HEK293 (cell line): ENCODE data around the gene CDNF.

Source experiments
- CTCF ChIA-PET: fragments of 350-600 bp; formaldehyde crosslinking; extraction: SDS; loops from one replicate; lab custom pipeline; 2021; ENCODE audit warnings: antibody characterized with exemption; lab: Yijun Ruan, JAX
- POLR2A ChIA-PET: fragments of 300-600 bp; formaldehyde crosslinking; extraction: SDS; loops from one replicate; lab custom pipeline; 2020; ENCODE audit warnings: antibody characterized with exemption, inconsistent platforms; lab: Yijun Ruan, JAX
- H3K27ac ChIP-seq: fragments of 200-500 bp; sonication (Bioruptor generic); 2 replicates; pipeline ENCODE4 v1.5.1; 2014; ENCODE audit warnings: low read depth, low read length, control low read depth, inconsistent platforms; ENCODE audit errors: extremely low read depth
- H3K36me3 ChIP-seq, 2 experiments: fragments of 200-500 bp in 1 of 2; sonication (Bioruptor generic) in 1 of 2; 1 replicate in 1 of 2; 2 replicates in 1 of 2; pipeline ENCODE4 v1.5.1; 2014 to 2017; ENCODE audit warnings: inconsistent platforms in 2 of 2, low read length in 2 of 2; ENCODE audit not compliant: control insufficient read depth in 2 of 2, insufficient read depth in 1 of 2
- H3K4me1 ChIP-seq: fragments of 200-500 bp; sonication (Bioruptor generic); 2 replicates; pipeline ENCODE4 v1.5.1; 2014; ENCODE audit warnings: mild to moderate bottlenecking, low read length, inconsistent platforms; ENCODE audit not compliant: control insufficient read depth, insufficient read depth
- H3K4me3 ChIP-seq: 2 replicates; pipeline ENCODE4 v1.5.1; 2011; ENCODE audit warnings: low read depth, mild to moderate bottlenecking, control low read depth, low read length, moderate library complexity
- H3K9me3 ChIP-seq: fragments of 200-500 bp; sonication (Bioruptor generic); 2 replicates; pipeline ENCODE4 v1.5.1; 2014; ENCODE audit warnings: low read depth, low read length, inconsistent platforms; ENCODE audit not compliant: control insufficient read depth, insufficient read depth
- BCL11B ChIP-seq: fragments of 450-650 bp; formaldehyde crosslinking; IDR thresholded peaks from 2 replicates; pipeline ENCODE4 v1.5.1; 2016; ENCODE audit warnings: low read depth, missing biosample characterization, missing genetic modification characterization
- GLI2 ChIP-seq: fragments of 450-650 bp; formaldehyde crosslinking; IDR thresholded peaks from 2 replicates; pipeline ENCODE4; 2017; ENCODE audit warnings: missing biosample characterization, missing genetic modification characterization, low read depth, borderline replicate concordance
- GLI4 ChIP-seq: fragments of 450-650 bp; formaldehyde crosslinking; IDR thresholded peaks from 2 replicates; pipeline ENCODE4 v1.5.1; 2016; ENCODE audit warnings: missing biosample characterization, missing genetic modification characterization
- GLIS1 ChIP-seq: fragments of 450-650 bp; formaldehyde crosslinking; IDR thresholded peaks from 2 replicates; pipeline ENCODE4 v1.5.1; 2016; ENCODE audit warnings: missing biosample characterization, missing genetic modification characterization
- KLF8 ChIP-seq: fragments of 450-650 bp; formaldehyde crosslinking; IDR thresholded peaks from 2 replicates; pipeline ENCODE4 v1.5.1; 2016; ENCODE audit warnings: missing biosample characterization, missing genetic modification characterization
- OVOL3 ChIP-seq: fragments of 450-650 bp; formaldehyde crosslinking; IDR thresholded peaks from 2 replicates; pipeline ENCODE4 v1.5.1; 2016; ENCODE audit warnings: missing biosample characterization, missing genetic modification characterization
- SCRT2 ChIP-seq: fragments of 450-650 bp; formaldehyde crosslinking; IDR thresholded peaks from 2 replicates; pipeline ENCODE4 v1.5.1; 2016; ENCODE audit warnings: missing biosample characterization, missing genetic modification characterization
- SP2 ChIP-seq: fragments of 450-650 bp; formaldehyde crosslinking; IDR thresholded peaks from 2 replicates; pipeline ENCODE4 v1.5.1; 2016; ENCODE audit warnings: missing biosample characterization, missing genetic modification characterization
- TCF7L2 ChIP-seq: IDR thresholded peaks from 2 replicates; pipeline ENCODE4 v1.6.1; 2011; ENCODE audit warnings: low read depth, mild to moderate bottlenecking, inconsistent platforms, low read length, moderate library complexity, borderline replicate concordance
- TRIM28 ChIP-seq: IDR thresholded peaks from 2 replicates; pipeline ENCODE4 v1.6.1; 2011; ENCODE audit warnings: low read length, control low read depth, borderline replicate concordance
- ZBTB48 ChIP-seq: fragments of 450-650 bp; formaldehyde crosslinking; IDR thresholded peaks from 2 replicates; pipeline ENCODE4 v1.5.1; 2016; ENCODE audit warnings: missing biosample characterization, missing genetic modification characterization
- ZNF132 ChIP-seq: fragments of 450-650 bp; formaldehyde crosslinking; IDR thresholded peaks from 2 replicates; pipeline ENCODE4 v1.5.1; 2017; ENCODE audit warnings: missing biosample characterization, missing genetic modification characterization, borderline replicate concordance
- ZNF155 ChIP-seq: fragments of 450-650 bp; formaldehyde crosslinking; IDR thresholded peaks from 2 replicates; pipeline ENCODE4 v1.5.1; 2016; ENCODE audit warnings: missing biosample characterization, missing genetic modification characterization
- ZNF211 ChIP-seq: fragments of 450-650 bp; formaldehyde crosslinking; IDR thresholded peaks from 2 replicates; pipeline ENCODE4 v1.5.1; 2016; ENCODE audit warnings: low read depth, missing biosample characterization, missing genetic modification characterization
- ZNF248 ChIP-seq: fragments of 450-650 bp; formaldehyde crosslinking; IDR thresholded peaks from 2 replicates; pipeline ENCODE4 v1.5.1; 2017; ENCODE audit warnings: missing biosample characterization, missing genetic modification characterization
- ZNF354C ChIP-seq: fragments of 450-650 bp; formaldehyde crosslinking; IDR thresholded peaks from 2 replicates; pipeline ENCODE4 v1.5.1; 2016; ENCODE audit warnings: missing biosample characterization, missing genetic modification characterization, low read depth, borderline replicate concordance
- ZNF416 ChIP-seq: fragments of 450-650 bp; formaldehyde crosslinking; IDR thresholded peaks from 2 replicates; pipeline ENCODE4 v1.5.1; 2016; ENCODE audit warnings: missing biosample characterization, missing genetic modification characterization
- ZNF549 ChIP-seq: fragments of 450-650 bp; IDR thresholded peaks from 2 replicates; pipeline ENCODE4 v1.5.1; 2018; ENCODE audit warnings: missing biosample characterization, missing genetic modification characterization, mild to moderate bottlenecking, inconsistent platforms, moderate library complexity
- ZNF701 ChIP-seq: fragments of 450-650 bp; formaldehyde crosslinking; IDR thresholded peaks from 2 replicates; pipeline ENCODE4 v1.5.1; 2016; ENCODE audit warnings: missing biosample characterization, missing genetic modification characterization
- TF ChIP-seq, protein P1 (sequence below): fragments of 450-650 bp; formaldehyde crosslinking; IDR thresholded peaks from 2 replicates; pipeline ENCODE4 v1.5.1; 2016; ENCODE audit warnings: missing biosample characterization, missing genetic modification characterization
- TF ChIP-seq, protein P2 (sequence below): fragments of 450-650 bp; formaldehyde crosslinking; IDR thresholded peaks from 2 replicates; pipeline ENCODE4 v1.5.1; 2016; ENCODE audit warnings: missing biosample characterization, missing genetic modification characterization
- TF ChIP-seq, protein P3 (sequence below): fragments of 450-650 bp; formaldehyde crosslinking; IDR thresholded peaks from 2 replicates; pipeline ENCODE4 v1.5.1; 2016; ENCODE audit warnings: missing biosample characterization, missing genetic modification characterization
- TF ChIP-seq, protein P4 (sequence below): fragments of 450-650 bp; formaldehyde crosslinking; IDR thresholded peaks from 2 replicates; pipeline ENCODE4 v1.5.1; 2016; ENCODE audit warnings: missing biosample characterization, missing genetic modification characterization, low read depth

The CDNF gene

DNA sequence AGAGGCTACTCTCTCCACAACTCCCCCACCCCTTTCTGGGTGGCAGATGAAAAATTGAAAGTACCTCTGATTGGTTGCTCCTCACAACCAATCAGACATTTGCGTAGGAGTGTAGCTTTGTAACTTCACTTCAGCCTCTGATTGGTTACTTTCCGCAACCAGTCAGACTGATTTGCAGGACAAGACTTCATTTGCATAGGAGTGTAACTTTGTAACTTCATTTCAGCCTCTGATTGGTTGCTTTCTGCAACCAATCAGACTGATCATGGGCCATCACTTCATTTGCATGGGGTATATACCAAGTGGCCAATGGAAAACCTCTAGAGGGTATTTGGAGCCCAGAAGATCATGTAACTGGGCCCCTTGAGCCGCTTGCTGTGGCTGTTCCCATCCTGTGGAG, 25.6 kb downstream of the CDNF start:
- Histone ChIP-seq H3K4me1 (no peaks in the 10 kb centered on the region), H3K27ac (no peak overlapping the region), H3K9me3 (no peaks in the 10 kb centered on the region), H3K4me3 (no peak overlapping the region), H3K36me3 (no peaks in the 10 kb centered on the region)
- CTCF ChIA-PET, result no interaction called here
- TF ChIP-seq GLI4 (tag by site-specific recombination), result no peak
- no peak for TF ChIP-seq TRIM28
- TF ChIP-seq, protein P1, sequence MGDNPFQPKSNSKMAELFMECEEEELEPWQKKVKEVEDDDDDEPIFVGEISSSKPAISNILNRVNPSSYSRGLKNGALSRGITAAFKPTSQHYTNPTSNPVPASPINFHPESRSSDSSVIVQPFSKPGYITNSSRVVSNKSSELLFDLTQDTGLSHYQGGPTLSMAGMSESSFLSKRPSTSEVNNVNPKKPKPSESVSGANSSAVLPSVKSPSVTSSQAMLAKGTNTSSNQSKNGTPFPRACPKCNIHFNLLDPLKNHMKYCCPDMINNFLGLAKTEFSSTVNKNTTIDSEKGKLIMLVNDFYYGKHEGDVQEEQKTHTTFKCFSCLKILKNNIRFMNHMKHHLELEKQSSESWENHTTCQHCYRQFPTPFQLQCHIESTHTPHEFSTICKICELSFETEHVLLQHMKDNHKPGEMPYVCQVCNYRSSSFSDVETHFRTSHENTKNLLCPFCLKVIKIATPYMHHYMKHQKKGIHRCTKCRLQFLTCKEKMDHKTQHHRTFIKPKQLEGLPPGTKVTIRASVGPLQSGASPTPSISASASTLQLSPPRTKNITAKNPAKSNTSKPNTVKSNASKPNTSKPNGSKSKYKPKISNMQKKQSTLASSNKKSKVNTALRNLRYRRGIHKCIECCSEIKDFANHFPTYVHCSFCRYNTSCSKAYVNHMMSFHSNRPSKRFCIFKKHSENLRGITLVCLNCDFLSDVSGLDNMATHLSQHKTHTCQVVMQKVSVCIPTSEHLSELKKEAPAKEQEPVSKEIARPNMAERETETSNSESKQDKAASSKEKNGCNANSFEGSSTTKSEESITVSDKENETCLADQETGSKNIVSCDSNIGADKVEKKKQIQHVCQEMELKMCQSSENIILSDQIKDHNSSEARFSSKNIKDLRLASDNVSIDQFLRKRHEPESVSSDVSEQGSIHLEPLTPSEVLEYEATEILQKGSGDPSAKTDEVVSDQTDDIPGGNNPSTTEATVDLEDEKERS, result no peak
- TF ChIP-seq, protein P2, sequence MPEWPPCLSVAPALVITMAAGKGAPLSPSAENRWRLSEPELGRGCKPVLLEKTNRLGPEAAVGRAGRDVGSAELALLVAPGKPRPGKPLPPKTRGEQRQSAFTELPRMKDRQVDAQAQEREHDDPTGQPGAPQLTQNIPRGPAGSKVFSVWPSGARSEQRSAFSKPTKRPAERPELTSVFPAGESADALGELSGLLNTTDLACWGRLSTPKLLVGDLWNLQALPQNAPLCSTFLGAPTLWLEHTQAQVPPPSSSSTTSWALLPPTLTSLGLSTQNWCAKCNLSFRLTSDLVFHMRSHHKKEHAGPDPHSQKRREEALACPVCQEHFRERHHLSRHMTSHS, result no peak
- TF ChIP-seq SP2 (tag by site-specific recombination), result peak; percentile 42
- POLR2A ChIA-PET, result interaction anchor here (1.6 kb wide), 1 partner anchor 26 kb away, joined by 4 read pairs; the partner anchor contains the start of genes CDNF, HSPA14 and MSANTD7

DNA sequence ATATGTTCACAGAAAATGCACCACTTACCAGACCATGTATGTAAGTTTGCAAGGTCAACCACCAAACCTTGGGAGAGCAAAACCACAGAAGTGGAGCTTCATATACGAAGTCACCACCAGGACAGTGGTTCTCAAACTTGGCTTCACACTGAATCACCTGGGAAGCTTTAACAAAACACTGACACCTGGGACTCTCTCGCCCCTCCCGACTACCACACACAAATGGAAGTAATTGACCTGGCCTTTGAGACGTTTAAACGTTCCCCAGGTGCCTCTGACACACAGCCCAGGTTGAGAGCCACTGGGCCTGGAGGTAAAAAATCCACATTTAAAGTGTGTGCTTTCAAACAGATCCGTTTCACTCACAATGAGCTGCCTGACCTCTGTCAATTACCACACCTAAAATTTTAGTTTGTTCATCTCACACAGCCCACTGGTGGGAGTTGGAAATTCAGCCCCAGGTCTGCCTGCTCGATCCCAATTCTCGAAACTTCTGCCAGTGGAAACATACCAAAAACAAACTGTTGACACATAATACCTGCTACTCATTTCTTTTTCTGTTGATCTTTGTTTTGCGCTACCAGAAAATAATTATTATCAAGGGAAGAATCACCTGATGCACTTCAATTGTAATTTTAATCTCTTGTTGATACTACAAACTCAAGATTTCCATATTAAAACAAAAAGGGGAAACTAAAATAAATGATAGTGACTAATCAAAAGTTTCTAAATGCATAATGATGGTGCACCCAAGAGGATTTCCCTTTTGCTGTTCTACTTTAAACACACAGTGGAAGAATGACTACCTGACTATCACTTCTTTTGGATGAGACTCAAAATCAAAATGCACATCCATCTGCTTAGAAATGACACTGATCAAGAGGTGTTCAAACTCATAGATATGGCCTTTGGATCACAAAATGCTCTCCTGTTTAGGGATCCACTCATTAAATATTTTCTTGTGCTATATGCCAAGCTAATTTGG, 26.6 kb downstream of the CDNF start:
- Histone ChIP-seq H3K36me3 (no peaks in the 10 kb centered on the region), H3K4me3 (no peak overlapping the region), H3K4me1 (no peaks in the 10 kb centered on the region), H3K27ac (no peak overlapping the region), H3K9me3 (no peaks in the 10 kb centered on the region)
- no peak for TF ChIP-seq ZBTB48 (tag by site-specific recombination)
- TF ChIP-seq GLI2 (tag by site-specific recombination), result no peak
- TF ChIP-seq, protein P3, sequence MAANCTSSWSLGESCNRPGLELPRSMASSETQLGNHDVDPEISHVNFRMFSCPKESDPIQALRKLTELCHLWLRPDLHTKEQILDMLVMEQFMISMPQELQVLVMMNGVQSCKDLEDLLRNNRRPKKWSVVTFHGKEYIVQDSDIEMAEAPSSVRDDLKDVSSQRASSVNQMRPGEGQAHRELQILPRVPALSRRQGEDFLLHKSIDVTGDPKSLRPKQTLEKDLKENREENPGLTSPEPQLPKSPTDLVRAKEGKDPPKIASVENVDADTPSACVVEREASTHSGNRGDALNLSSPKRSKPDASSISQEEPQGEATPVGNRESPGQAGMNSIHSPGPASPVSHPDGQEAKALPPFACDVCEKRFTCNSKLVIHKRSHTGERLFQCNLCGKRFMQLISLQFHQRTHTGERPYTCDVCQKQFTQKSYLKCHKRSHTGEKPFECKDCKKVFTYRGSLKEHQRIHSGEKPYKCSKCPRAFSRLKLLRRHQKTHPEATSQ (tag by site-specific recombination), result no peak
- no peak for TF ChIP-seq ZNF549 (tag by site-specific recombination)
- no peak for TF ChIP-seq ZNF248 (tag by site-specific recombination)
- TF ChIP-seq, protein P1, result no peak
- no peak for TF ChIP-seq ZNF701 (tag by site-specific recombination)
- TF ChIP-seq GLIS1, result no peak
- TF ChIP-seq, protein P4, sequence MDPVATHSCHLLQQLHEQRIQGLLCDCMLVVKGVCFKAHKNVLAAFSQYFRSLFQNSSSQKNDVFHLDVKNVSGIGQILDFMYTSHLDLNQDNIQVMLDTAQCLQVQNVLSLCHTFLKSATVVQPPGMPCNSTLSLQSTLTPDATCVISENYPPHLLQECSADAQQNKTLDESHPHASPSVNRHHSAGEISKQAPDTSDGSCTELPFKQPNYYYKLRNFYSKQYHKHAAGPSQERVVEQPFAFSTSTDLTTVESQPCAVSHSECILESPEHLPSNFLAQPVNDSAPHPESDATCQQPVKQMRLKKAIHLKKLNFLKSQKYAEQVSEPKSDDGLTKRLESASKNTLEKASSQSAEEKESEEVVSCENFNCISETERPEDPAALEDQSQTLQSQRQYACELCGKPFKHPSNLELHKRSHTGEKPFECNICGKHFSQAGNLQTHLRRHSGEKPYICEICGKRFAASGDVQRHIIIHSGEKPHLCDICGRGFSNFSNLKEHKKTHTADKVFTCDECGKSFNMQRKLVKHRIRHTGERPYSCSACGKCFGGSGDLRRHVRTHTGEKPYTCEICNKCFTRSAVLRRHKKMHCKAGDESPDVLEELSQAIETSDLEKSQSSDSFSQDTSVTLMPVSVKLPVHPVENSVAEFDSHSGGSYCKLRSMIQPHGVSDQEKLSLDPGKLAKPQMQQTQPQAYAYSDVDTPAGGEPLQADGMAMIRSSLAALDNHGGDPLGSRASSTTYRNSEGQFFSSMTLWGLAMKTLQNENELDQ (tag by site-specific recombination), result no peak
- no peak for TF ChIP-seq KLF8 (tag by site-specific recombination)
- TF ChIP-seq ZNF155, result no peak
- TF ChIP-seq ZNF132, result no peak
- TF ChIP-seq OVOL3, result no peak
- TF ChIP-seq ZNF416 (tag by site-specific recombination), result no peak
- TF ChIP-seq ZNF354C (tag by site-specific recombination), result no peak
- TF ChIP-seq BCL11B (tag by site-specific recombination), result no peak
- no peak for TF ChIP-seq SCRT2
- TF ChIP-seq ZNF211, result no peak
- no peak for TF ChIP-seq TCF7L2
- CTCF ChIA-PET, result interaction anchor here (1.5 kb wide), 1 partner anchor 12 kb away, joined by 4 read pairs; no protein-coding TSS in a partner anchor
- POLR2A ChIA-PET, result no interaction called here
